Measurements from ENCODE around the gene DST.
"Not testable (repeated sequence)": the region's sequence is repeated elsewhere in the genome, so short reads cannot be mapped to it uniquely, and the experiment has no call there.

DST gene

GRCh38 chr6:56570413-56571359, 72.0 kb downstream of the DST start:
- DNase-seq = no peak

DNA sequence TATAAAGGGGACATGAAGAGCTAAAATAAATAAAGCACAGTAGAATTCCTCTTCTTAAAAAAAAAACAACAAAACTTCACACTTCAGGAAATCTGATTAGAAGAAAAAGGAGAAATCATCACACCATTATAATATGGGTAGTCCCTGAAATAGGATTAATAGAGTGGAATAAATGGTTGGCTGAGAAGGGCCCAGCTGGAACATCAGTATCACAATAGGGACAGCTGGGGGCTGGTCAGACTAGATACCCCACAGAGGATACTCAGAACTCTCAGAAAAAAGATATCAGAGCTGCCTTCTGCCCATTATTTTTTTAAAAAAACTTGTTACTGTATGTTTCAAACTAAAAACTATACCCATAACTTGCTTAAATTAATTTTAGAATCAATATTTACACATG, 75.2 kb downstream of the DST start:
- no peak for DNase-seq

DNA sequence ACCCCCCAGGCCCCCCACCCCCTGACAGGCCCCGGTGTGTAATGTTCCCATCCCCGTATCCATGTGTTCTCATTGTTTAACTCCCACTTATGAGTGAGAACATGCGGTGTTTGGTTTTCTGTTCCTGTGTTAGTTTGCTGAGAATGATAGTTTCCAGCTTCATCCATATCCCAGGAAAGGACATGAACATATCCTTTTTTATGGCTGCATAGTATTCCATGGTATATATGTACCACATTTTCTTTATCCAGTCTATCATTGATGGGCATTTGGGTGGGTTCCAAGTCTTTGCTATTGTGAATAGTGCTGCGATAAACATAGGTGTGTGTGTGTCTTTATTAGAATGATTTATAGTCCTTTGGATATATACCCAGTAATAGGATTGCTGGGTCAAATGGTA, 80.0 kb downstream of the DST start:
- not testable (repeated sequence) for DNase-seq

DNA sequence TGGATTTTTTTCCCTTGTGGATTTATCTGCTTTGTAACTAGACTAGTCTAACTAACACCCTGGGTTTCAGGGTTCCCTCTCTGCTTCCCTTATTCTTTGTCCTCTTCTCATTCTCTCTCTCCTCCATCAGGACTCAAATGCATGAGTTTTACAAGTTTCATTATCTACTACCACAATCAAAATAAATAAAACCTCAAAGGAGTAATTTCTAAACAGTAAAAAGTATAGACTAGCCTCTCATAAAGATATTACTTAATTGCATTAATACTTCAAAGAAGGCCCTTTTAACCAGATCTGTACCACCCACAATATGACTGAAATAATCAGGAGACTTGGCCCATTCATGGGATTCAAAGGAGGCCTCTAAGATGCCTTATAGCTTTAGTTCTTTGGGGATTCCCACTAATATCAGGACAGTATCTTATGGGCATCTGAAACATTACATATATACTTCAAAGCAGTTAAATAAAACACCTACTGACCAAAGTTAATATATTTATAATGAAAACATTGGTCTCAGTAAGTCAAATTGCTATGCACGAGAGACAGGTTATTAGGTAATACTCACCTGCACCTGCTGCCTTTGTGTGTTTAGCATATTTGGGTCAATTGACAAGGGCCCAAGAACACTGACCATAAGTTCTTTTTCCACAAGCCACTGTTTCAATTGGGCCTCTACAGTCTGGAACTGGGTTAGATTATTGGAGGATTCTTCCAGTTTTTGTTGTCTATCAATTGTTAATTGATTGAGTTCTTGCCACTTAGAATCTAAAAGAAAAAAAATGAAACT, 85.7 kb downstream of the DST start:
- DNase-seq = no peak

DNA sequence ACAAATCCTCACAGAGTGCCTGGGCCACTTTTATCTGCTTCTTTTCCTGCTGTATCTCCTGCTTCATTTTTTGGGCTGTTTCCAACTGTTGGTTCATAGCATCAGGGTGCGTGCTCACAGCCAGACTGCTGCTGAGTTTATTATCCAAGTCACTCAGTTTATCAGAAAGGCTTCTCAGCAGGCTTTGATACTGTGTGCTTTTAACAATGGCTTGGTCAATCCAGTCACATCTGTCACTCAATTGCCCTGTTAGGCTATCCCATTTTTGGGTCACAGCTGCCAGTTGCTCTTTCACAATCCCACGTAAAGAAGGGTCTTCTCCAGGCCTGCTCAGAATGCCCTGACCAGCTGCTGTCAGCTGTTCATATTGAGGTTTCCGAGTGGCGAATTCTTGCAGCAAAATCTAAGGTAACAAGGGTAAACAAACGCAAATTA, 87.2 kb downstream of the DST start:
- no peak for DNase-seq

- DNase-seq = no peak
Observed at GRCh38 chr6:56552187-56553130, 90.2 kb downstream of the DST start.

- no peak for DNase-seq
Observed at GRCh38 chr6:56551409-56552120, 91.1 kb downstream of the DST start.

GRCh38 chr6:56550301-56550700, 92.4 kb downstream of the DST start:
- DNase-seq = no peak

GRCh38 chr6:56549014-56549413, 93.7 kb downstream of the DST start:
- DNase-seq = no peak

DNA sequence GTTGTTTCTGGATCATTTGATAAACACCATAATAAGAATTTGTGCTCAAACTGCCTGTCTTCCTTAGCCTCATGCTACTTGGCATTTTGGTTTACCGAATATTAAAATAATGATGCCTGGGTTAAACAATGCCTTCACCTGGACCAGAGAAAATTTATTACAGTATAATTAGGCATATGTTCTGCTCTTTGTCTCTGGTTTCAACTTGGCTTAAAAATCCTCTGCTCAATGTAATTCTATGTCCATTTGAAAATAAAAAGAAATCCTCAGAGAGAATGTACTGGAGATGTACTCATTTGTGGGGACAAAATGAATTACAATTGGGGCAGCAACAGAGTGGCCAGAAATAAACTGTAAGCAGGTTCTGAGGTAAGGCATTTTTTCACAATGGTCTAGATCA, 95.0 kb downstream of the DST start:
- DNase-seq = no peak

DNA sequence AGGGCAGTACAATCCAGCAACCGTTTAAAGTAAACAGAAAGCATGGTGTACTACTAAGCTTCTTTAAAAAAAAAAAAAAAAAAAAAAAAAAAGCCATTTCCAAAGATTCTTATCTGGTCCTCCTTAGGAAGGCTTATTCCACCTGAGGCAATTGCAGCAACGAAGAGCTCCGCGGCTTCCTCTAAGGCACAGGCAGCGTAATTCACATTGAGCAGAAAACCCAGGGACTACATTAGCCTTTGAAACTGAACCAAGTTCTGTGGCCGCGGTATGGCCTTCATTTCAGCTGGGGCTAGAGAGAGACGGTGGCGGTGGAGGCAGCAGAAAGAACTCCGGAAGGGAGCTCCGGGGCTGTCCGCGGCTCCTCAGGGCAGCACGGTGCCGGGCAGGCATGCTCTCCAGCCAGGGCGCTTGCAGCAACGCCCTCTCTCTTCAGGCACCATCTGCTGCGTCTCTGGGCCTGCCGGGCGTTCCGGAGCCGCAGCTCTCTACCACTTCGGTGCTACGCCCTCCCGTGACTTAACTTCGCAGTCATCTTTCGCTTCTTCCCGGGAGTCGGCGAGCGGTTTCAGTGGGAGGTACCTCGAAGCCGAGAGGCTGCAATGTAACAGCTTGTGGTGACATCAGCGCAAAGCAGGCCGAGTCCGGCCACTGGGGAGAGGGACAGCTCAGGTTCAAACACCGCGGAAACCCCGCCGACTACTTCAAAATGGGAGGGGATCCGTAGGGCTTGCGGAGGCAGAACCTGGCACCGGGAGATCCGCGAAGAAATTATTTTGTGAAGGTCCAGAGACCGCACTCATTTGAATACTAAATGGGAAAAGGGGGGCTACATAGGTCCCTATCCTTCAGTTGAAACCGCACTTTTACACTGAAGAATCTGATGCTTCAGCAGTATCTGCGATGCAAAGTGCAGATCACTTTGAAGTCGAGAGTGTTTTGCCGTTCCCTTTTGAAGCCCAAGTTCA, 100.0 kb downstream of the DST start:
- peak; percentile 94 for DNase-seq

DNA sequence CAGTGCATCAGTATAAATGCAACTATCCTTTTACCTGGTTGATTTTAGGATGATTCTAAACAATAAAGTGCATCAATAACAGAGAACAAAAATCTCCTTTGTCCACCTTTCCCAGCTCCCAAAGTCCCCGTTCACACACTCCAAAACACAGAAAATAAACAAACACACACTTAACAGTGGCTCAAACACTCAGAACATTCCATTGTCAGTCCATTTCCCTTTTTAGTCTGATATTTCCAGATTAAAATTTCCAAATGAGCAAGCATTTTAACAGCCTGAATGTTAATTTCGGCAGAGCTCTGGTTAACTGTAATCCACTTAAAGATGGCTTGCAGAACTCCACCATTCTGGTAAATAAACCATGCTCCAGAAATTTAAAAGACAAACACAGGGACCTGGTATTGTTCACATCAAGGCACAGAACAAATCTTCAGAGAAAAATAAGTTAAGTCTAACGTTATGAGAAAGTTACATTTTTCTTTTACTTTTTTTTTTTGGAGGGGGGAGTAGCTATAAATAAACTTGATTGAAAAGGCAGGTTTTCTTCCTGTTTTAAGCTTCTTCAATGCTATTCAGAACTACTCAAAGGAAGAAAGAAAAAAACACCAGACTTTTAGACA, 100.8 kb downstream of the DST start:
- DNase-seq = no peak

DNA sequence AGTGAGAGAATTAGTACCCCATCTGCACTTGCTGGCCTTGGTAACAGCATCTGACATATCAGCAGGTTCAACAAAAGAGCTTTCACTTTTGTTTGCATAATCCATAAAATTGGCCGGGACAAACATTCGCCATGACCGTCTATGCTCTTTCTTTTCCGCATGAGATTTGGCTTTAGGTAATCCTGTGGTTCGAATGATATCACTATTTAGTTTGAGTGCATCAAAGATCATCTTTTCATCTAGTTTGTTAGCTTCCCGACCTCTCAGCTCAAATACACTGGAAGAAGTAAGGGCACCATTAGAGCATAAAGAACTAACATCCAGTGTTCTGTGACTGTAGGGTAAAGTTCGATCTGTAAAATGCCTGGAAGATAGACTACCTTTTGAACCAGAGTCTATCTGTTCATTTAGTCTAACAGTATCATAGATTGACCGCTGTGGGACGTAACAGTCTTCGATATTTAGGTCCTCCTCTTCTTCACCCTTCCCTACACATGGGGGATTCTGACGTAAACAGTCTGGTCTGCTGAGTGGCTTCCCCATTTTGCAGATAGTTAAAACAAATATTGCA, 101.6 kb downstream of the DST start:
- DNase-seq = no peak

DNA sequence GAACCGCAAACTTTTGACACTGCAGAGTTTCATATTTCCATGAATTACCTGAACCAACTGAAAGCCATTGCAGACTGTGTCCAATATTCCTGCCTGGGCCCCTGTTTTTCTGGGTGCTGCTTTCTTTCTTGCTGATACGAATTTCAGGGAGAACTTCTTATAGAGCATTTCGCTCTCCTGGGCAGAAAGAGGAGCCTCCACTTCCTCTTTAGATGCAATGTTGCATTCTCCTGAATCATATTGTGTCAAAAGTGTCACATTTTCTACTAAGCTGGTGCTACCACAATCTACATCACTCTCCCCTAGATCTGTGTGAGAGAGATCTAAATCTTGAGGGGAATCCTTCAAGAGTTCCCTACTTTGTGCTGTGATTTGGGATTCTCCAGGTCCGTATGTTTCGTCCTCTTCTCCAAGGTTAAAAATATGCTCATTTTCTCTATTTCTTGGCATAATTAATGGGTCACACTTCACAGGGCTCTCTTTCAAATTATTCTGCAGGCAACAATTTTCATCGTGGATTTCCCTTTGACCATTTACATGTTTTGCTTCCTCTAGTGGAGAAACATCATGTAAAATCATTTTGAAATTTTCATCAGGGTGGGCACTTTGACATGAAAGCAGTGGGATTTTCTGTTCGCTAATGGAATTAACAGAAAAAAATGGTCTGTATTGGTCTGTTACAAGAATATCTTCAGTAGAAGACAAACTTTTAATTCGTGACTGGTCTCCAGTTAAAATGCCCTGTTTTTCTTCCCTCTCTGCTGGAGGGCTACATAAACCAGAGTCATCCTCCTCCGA, 102.3 kb downstream of the DST start:
- DNase-seq = no peak

DNA sequence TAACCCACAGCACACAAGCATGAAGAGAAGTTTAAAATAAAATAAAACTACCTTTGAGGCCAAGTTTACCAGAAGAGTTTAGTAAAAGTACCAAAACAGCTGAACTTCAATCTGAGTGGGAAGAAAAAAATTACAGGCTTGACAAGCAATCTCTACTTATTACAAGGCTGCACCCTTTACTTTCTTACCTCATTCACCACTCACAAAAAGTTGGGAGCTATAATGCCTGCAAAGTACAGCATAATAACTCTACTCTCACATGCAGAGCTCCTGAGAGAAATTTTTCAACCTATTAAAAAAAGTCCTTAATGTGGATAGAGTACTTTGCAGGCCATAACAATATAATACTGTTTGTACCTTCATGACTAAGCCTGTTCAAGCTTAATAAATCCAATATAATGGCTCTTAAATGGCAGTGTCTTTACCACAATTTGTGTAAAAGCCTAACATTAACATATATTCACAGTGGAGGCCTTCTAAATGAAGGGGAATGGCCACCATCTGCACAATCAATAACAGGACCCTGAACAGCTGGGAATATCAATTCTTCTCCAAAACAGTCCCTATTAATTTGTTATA, 103.1 kb downstream of the DST start:
- no peak for DNase-seq

DNA sequence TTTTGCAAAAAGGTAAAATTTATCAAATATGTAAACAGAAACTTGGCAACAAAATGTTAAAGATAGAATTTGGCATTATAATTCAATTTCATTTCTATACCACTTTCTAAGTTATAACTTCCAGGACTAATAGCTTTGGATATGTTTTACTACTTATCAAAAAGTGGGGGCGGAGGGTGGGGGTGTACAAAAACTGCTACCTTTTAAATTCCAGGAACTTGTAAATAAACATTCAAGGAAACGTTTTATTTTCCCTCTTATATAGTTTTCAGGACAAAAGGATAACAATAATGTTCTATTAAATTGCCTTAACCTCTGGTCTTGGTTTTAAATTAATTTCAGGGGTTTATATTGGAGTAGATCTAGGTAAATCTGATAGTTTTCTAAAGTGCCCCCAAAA, 103.8 kb downstream of the DST start:
- no peak for DNase-seq

DNA sequence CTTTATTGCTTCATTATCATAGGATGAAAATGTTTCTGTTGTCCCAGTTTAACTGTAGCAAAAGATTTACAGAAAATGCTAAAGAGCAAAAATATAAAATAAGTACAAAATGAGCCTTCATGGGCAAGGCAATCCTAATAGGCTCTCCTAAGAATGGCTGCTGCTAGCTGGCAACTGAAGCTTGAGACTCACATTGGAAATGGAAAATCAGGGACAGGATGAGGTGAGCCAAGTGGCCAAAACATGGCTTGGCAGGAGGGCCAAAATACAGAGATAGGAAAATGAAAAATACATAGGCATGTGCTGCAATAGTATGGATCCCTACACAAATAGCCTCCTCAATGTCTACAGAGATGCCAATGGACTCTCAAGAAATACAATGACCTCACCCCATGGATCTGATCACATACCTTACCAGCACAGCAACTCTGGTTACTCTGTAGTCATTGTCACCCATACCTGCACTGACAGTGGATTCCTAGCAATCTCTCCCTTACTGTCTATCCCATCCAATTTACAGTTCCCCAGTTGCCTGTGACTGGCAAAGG, 105.4 kb downstream of the DST start:
- no peak for DNase-seq

- no peak for DNase-seq
Observed at GRCh38 chr6:56536536-56536935, 106.2 kb downstream of the DST start.

All from left hindlimb (tissue), 1 donor.